ENCODE data around the gene KLK7.
"Not testable (repeated sequence)": the region's sequence is repeated elsewhere in the genome, so short reads cannot be mapped to it uniquely, and the experiment has no call there.

KLK7 gene

GRCh38 chr19:50979758-50980157 lies 4.0 kb downstream of the KLK7 start:
- H3K4me3 ChIP-seq (ENCODE audit: low read depth in 1 of 2, low read length in 2 of 2): no peak overlapping the region
- H3K9ac ChIP-seq (ENCODE audit: low read depth in 1 of 2, low read length in 2 of 2): no peak overlapping the region
- H3K36me3 ChIP-seq (ENCODE audit: control insufficient read depth in 1 of 2, insufficient read depth in 2 of 2, low read length in 2 of 2): no peaks in the 10 kb centered on the region
- no peaks in the 10 kb centered on the region for H3K4me1 ChIP-seq (ENCODE audit: control insufficient read depth in 1 of 2, insufficient read depth in 2 of 2, low read length in 2 of 2)
- no peak overlapping the region for H3K27ac ChIP-seq (ENCODE audit: low read depth, low read length)
- H3K27me3 ChIP-seq (ENCODE audit: control insufficient read depth in 1 of 2, insufficient read depth in 2 of 2, low read length in 2 of 2): peaks cover 4% of the 10 kb centered on the region in 2 donors
- no peaks in the 10 kb centered on the region for H3K9me3 ChIP-seq (ENCODE audit: control insufficient read depth in 1 of 2, low read length in 2 of 2)

- Histone ChIP-seq H3K9ac (ENCODE audit: low read depth in 1 of 2, low read length in 2 of 2) (no peak overlapping the region), H3K9me3 (ENCODE audit: control insufficient read depth in 1 of 2, low read length in 2 of 2) (no peaks in the 10 kb centered on the region), H3K27me3 (ENCODE audit: control insufficient read depth in 1 of 2, insufficient read depth in 2 of 2, low read length in 2 of 2) (peaks cover 4% of the 10 kb centered on the region in 2 donors), H3K4me3 (ENCODE audit: low read depth in 1 of 2, low read length in 2 of 2) (no peak overlapping the region), H3K36me3 (ENCODE audit: control insufficient read depth in 1 of 2, insufficient read depth in 2 of 2, low read length in 2 of 2) (no peaks in the 10 kb centered on the region), H3K27ac (ENCODE audit: low read depth, low read length) (no peak overlapping the region), H3K4me1 (ENCODE audit: control insufficient read depth in 1 of 2, insufficient read depth in 2 of 2, low read length in 2 of 2) (no peaks in the 10 kb centered on the region)
These were observed 4.8 kb downstream of the KLK7 start for GRCh38 chr19:50978772-50979390.

- H3K9me3 ChIP-seq (ENCODE audit: control insufficient read depth in 1 of 2, low read length in 2 of 2): no peaks in the 10 kb centered on the region
- H3K36me3 ChIP-seq (ENCODE audit: control insufficient read depth in 1 of 2, insufficient read depth in 2 of 2, low read length in 2 of 2): no peaks in the 10 kb centered on the region
- peaks cover 4 to 7% of the 10 kb centered on the region in 2 donors for H3K27me3 ChIP-seq (ENCODE audit: control insufficient read depth in 1 of 2, insufficient read depth in 2 of 2, low read length in 2 of 2)
- no peak overlapping the region for H3K27ac ChIP-seq (ENCODE audit: low read depth, low read length)
- no peak overlapping the region for H3K9ac ChIP-seq (ENCODE audit: low read depth in 1 of 2, low read length in 2 of 2)
- H3K4me1 ChIP-seq (ENCODE audit: control insufficient read depth in 1 of 2, insufficient read depth in 2 of 2, low read length in 2 of 2): no peaks in the 10 kb centered on the region
- H3K4me3 ChIP-seq (ENCODE audit: low read depth in 1 of 2, low read length in 2 of 2): no peak overlapping the region
These were observed 6.1 kb downstream of the KLK7 start for GRCh38 chr19:50977626-50978025.

- H3K36me3 ChIP-seq (ENCODE audit: control insufficient read depth in 1 of 2, insufficient read depth in 2 of 2, low read length in 2 of 2): no peaks in the 10 kb centered on the region
- peaks cover 4 to 7% of the 10 kb centered on the region in 2 donors for H3K27me3 ChIP-seq (ENCODE audit: control insufficient read depth in 1 of 2, insufficient read depth in 2 of 2, low read length in 2 of 2)
- no peaks in the 10 kb centered on the region for H3K9me3 ChIP-seq (ENCODE audit: control insufficient read depth in 1 of 2, low read length in 2 of 2)
- H3K27ac ChIP-seq (ENCODE audit: low read depth, low read length): no peak overlapping the region
- no peaks in the 10 kb centered on the region for H3K4me1 ChIP-seq (ENCODE audit: control insufficient read depth in 1 of 2, insufficient read depth in 2 of 2, low read length in 2 of 2)
- no peak overlapping the region for H3K9ac ChIP-seq (ENCODE audit: low read depth in 1 of 2, low read length in 2 of 2)
- H3K4me3 ChIP-seq (ENCODE audit: low read depth in 1 of 2, low read length in 2 of 2): no peak overlapping the region
These were observed 8.0 kb downstream of the KLK7 start for GRCh38 chr19:50975766-50976165.

- no peaks in the 10 kb centered on the region for H3K36me3 ChIP-seq (ENCODE audit: control insufficient read depth in 1 of 2, insufficient read depth in 2 of 2, low read length in 2 of 2)
- no peak overlapping the region for H3K27ac ChIP-seq (ENCODE audit: low read depth, low read length)
- peaks cover 4 to 7% of the 10 kb centered on the region in 2 donors for H3K27me3 ChIP-seq (ENCODE audit: control insufficient read depth in 1 of 2, insufficient read depth in 2 of 2, low read length in 2 of 2)
- no peaks in the 10 kb centered on the region for H3K4me1 ChIP-seq (ENCODE audit: control insufficient read depth in 1 of 2, insufficient read depth in 2 of 2, low read length in 2 of 2)
- H3K9ac ChIP-seq (ENCODE audit: low read depth in 1 of 2, low read length in 2 of 2): no peak overlapping the region
- H3K4me3 ChIP-seq (ENCODE audit: low read depth in 1 of 2, low read length in 2 of 2): no peak overlapping the region
- no peaks in the 10 kb centered on the region for H3K9me3 ChIP-seq (ENCODE audit: control insufficient read depth in 1 of 2, low read length in 2 of 2)
These were observed 8.8 kb downstream of the KLK7 start for GRCh38 chr19:50974702-50975556.

GRCh38 chr19:50972795-50973376 lies 10.8 kb downstream of the KLK7 start:
- Histone ChIP-seq H3K4me3 (ENCODE audit: low read depth in 1 of 2, low read length in 2 of 2) (no peak overlapping the region), H3K27ac (ENCODE audit: low read depth, low read length) (no peak overlapping the region), H3K36me3 (ENCODE audit: control insufficient read depth in 1 of 2, insufficient read depth in 2 of 2, low read length in 2 of 2) (no peaks in the 10 kb centered on the region), H3K27me3 (ENCODE audit: control insufficient read depth in 1 of 2, insufficient read depth in 2 of 2, low read length in 2 of 2) (peaks cover 4 to 9% of the 10 kb centered on the region in 2 donors), H3K9ac (ENCODE audit: low read depth in 1 of 2, low read length in 2 of 2) (no peak overlapping the region), H3K4me1 (ENCODE audit: control insufficient read depth in 1 of 2, insufficient read depth in 2 of 2, low read length in 2 of 2) (no peaks in the 10 kb centered on the region), H3K9me3 (ENCODE audit: control insufficient read depth in 1 of 2, low read length in 2 of 2) (no peaks in the 10 kb centered on the region)

GRCh38 chr19:50969810-50970209 lies 13.9 kb downstream of the KLK7 start:
- not testable (repeated sequence) for H3K9ac ChIP-seq (ENCODE audit: low read depth in 1 of 2, low read length in 2 of 2); H3K27ac ChIP-seq (ENCODE audit: low read depth, low read length); H3K4me1 ChIP-seq (ENCODE audit: control insufficient read depth in 1 of 2, insufficient read depth in 2 of 2, low read length in 2 of 2); H3K9me3 ChIP-seq (ENCODE audit: control insufficient read depth in 1 of 2, low read length in 2 of 2); H3K36me3 ChIP-seq (ENCODE audit: control insufficient read depth in 1 of 2, insufficient read depth in 2 of 2, low read length in 2 of 2); H3K4me3 ChIP-seq (ENCODE audit: low read depth in 1 of 2, low read length in 2 of 2)
- peaks cover 0 to 16% of the 10 kb centered on the region in 2 donors for H3K27me3 ChIP-seq (ENCODE audit: control insufficient read depth in 1 of 2, insufficient read depth in 2 of 2, low read length in 2 of 2)

- H3K4me3 ChIP-seq (ENCODE audit: low read depth in 1 of 2, low read length in 2 of 2): no peak within 1 kb of the TSS
- no peak within 1 kb of the TSS for H3K27ac ChIP-seq (ENCODE audit: low read depth, low read length)
- no peaks in the 10 kb centered on the region for H3K9me3 ChIP-seq (ENCODE audit: control insufficient read depth in 1 of 2, low read length in 2 of 2)
- H3K4me1 ChIP-seq (ENCODE audit: control insufficient read depth in 1 of 2, insufficient read depth in 2 of 2, low read length in 2 of 2): no peaks in the 10 kb centered on the region
- peaks cover 0 to 16% of the 10 kb centered on the region in 2 donors for H3K27me3 ChIP-seq (ENCODE audit: control insufficient read depth in 1 of 2, insufficient read depth in 2 of 2, low read length in 2 of 2)
- no peaks in the 10 kb centered on the region for H3K36me3 ChIP-seq (ENCODE audit: control insufficient read depth in 1 of 2, insufficient read depth in 2 of 2, low read length in 2 of 2)
- H3K9ac ChIP-seq (ENCODE audit: low read depth in 1 of 2, low read length in 2 of 2): no peak within 1 kb of the TSS
These were observed 14.3 kb downstream of the KLK7 start, which contains the start of gene KLK6 for GRCh38 chr19:50969413-50969760. Gene KLK6, minus strand, starts transcription at chr19:50969591. Its CDS starts 1,487 bp downstream, at chr19:50968104.

GRCh38 chr19:50968716-50969412 lies 14.9 kb downstream of the KLK7 start:
- H3K4me3 ChIP-seq (ENCODE audit: low read depth in 1 of 2, low read length in 2 of 2): no peak overlapping the region
- no peak overlapping the region for H3K9ac ChIP-seq (ENCODE audit: low read depth in 1 of 2, low read length in 2 of 2)

More at GRCh38 chr19:50968716-50969412, 14.9 kb downstream of the KLK7 start:
- Histone ChIP-seq H3K9me3 (ENCODE audit: control insufficient read depth in 1 of 2, low read length in 2 of 2) (no peaks in the 10 kb centered on the region), H3K27me3 (ENCODE audit: control insufficient read depth in 1 of 2, insufficient read depth in 2 of 2, low read length in 2 of 2) (peaks cover 0 to 16% of the 10 kb centered on the region in 2 donors), H3K36me3 (ENCODE audit: control insufficient read depth in 1 of 2, insufficient read depth in 2 of 2, low read length in 2 of 2) (no peaks in the 10 kb centered on the region), H3K4me1 (ENCODE audit: control insufficient read depth in 1 of 2, insufficient read depth in 2 of 2, low read length in 2 of 2) (no peaks in the 10 kb centered on the region), H3K27ac (ENCODE audit: low read depth, low read length) (no peak overlapping the region)
